Parathyroid adenoma (tissue), 2 donors: Measurements from ENCODE around the gene ARL8A.
"Not testable (repeated sequence)": the region's sequence is repeated elsewhere in the genome, so short reads cannot be mapped to it uniquely, and the experiment has no call there.

ENCODE experiments used
- H2AFZ ChIP-seq: fragments of 300-600 bp; sonication (generic); one replicate; pipeline ENCODE4 v1.7.0; 2017; ENCODE audit warnings: antibody characterized with exemption, mild to moderate bottlenecking
- H3K27ac ChIP-seq: fragments of 300-600 bp; sonication (generic); one replicate; pipeline ENCODE4 v1.7.0; 2017
- H3K27me3 ChIP-seq: fragments of 300-600 bp; sonication (generic); one replicate; pipeline ENCODE4 v1.7.0; 2017; ENCODE audit warnings: low read length; ENCODE audit not compliant: control insufficient read depth, insufficient read depth
- H3K36me3 ChIP-seq: fragments of 300-600 bp; sonication (generic); one replicate; pipeline ENCODE4 v1.7.0; 2017; ENCODE audit warnings: low read length; ENCODE audit not compliant: control insufficient read depth, insufficient read depth
- H3K4me1 ChIP-seq: fragments of 300-600 bp; sonication (generic); one replicate; pipeline ENCODE4 v1.7.0; 2017; ENCODE audit warnings: control low read depth
- H3K4me2 ChIP-seq: fragments of 300-600 bp; sonication (generic); one replicate; pipeline ENCODE4 v1.7.0; 2017; ENCODE audit warnings: low read length
- H3K4me3 ChIP-seq: fragments of 300-600 bp; sonication (generic); one replicate; pipeline ENCODE4 v1.7.0; 2017; ENCODE audit warnings: low read depth, low read length
- H3K79me2 ChIP-seq: fragments of 300-600 bp; sonication (generic); one replicate; pipeline ENCODE4 v1.7.0; 2017; ENCODE audit warnings: control low read depth
- H3K9ac ChIP-seq: fragments of 300-600 bp; sonication (generic); one replicate; pipeline ENCODE4 v1.7.0; 2017; ENCODE audit warnings: mild to moderate bottlenecking
- H3K9me3 ChIP-seq: fragments of 300-600 bp; sonication (generic); one replicate; pipeline ENCODE4 v1.7.0; 2017; ENCODE audit warnings: low read length; ENCODE audit not compliant: control insufficient read depth
- CTCF ChIP-seq: fragments of 300-600 bp; sonication (generic); IDR thresholded peaks from one replicate; pipeline ENCODE4 v1.7.0; 2017; ENCODE audit warnings: antibody characterized with exemption, mild to moderate bottlenecking
- donor health status: primary hyperparathyroidism.

Gene ARL8A

GRCh38 chr1:202186327-202186726, 41.8 kb upstream of the ARL8A start:
- Histone ChIP-seq H3K4me3 (no peak overlapping the region), H3K27me3 (no peaks in the 10 kb centered on the region), H3K4me1 (no peaks in the 10 kb centered on the region), H3K36me3 (no peaks in the 10 kb centered on the region), H3K79me2 (no peaks in the 10 kb centered on the region), H3K4me2 (no peak overlapping the region), H2AFZ (no peak overlapping the region), H3K27ac (no peak overlapping the region), H3K9ac (no peak overlapping the region), H3K9me3 (no peaks in the 10 kb centered on the region)
- TF ChIP-seq CTCF: no peak

GRCh38 chr1:202184750-202185460, 40.4 kb upstream of the ARL8A start:
- H3K4me1 ChIP-seq: no peaks in the 10 kb centered on the region
- no peak overlapping the region for H3K9ac ChIP-seq
- TF ChIP-seq CTCF: peak; percentile 62
- no peak overlapping the region for H3K4me2 ChIP-seq
- H3K4me3 ChIP-seq: no peak overlapping the region
- H3K79me2 ChIP-seq: no peaks in the 10 kb centered on the region
- H3K27me3 ChIP-seq: no peaks in the 10 kb centered on the region
- H2AFZ ChIP-seq: no peak overlapping the region
- H3K9me3 ChIP-seq: no peaks in the 10 kb centered on the region
- no peak overlapping the region for H3K27ac ChIP-seq
- no peaks in the 10 kb centered on the region for H3K36me3 ChIP-seq

- H3K9ac ChIP-seq: no peak overlapping the region
- H3K27ac ChIP-seq: no peak overlapping the region
- no peak overlapping the region for H3K4me2 ChIP-seq
- H3K4me1 ChIP-seq: no peaks in the 10 kb centered on the region
- no peaks in the 10 kb centered on the region for H3K27me3 ChIP-seq
- TF ChIP-seq CTCF: no peak
- H3K79me2 ChIP-seq: no peaks in the 10 kb centered on the region
- no peaks in the 10 kb centered on the region for H3K9me3 ChIP-seq
- H2AFZ ChIP-seq: no peak overlapping the region
- H3K4me3 ChIP-seq: no peak overlapping the region
- no peaks in the 10 kb centered on the region for H3K36me3 ChIP-seq
Measured at GRCh38 chr1:202182040-202182877, 37.7 kb upstream of the ARL8A start.

DNA sequence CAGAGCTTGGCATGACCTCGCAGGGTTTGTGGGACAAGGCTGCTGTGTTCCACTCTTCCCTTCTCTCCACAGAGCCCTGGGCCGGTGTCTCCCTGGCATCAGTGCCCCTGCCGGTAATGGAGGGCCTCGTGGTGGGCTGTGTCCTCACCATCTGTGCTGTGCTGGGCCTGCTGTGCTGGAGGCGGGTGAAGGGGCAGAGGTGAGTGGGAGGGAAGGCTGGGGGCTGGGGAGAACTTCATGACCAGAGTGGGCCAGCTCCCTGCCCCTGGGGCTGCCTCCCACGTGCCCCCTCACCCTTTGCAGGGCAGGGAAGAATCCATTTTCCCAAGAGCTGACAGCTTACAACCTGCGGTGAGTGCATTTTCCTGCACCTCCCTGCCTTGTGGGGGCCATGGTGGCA, 37.0 kb upstream of the ARL8A start:
- Histone ChIP-seq H3K9ac (no peak overlapping the region), H2AFZ (no peak overlapping the region), H3K9me3 (no peaks in the 10 kb centered on the region), H3K79me2 (no peaks in the 10 kb centered on the region), H3K4me1 (no peaks in the 10 kb centered on the region), H3K36me3 (no peaks in the 10 kb centered on the region), H3K4me2 (no peak overlapping the region), H3K27ac (no peak overlapping the region), H3K27me3 (no peaks in the 10 kb centered on the region), H3K4me3 (no peak overlapping the region)
- no peak for TF ChIP-seq CTCF

DNA sequence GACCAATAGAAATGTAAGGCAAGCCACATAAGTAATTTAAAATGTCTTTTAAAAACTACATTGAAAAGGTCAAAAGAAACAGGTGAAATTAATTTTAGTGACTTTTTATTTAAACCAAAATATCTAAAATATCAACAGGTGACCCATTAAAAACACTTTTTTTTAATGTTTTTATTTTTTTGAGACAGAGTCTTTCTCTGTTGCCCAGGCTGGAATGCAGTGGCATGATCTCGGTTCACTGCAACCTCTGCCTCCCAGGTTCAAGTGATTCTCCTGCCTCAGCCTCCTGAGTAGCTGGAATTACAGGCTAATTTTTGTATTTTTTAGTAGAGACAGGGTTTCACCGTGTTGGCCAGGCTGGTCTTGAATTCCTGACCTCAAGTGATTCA, 36.2 kb upstream of the ARL8A start:
- not testable (repeated sequence) for H3K9ac ChIP-seq, H3K27ac ChIP-seq, H3K36me3 ChIP-seq, H3K4me2 ChIP-seq, H2AFZ ChIP-seq, H3K27me3 ChIP-seq, H3K9me3 ChIP-seq, H3K4me3 ChIP-seq, H3K79me2 ChIP-seq, H3K4me1 ChIP-seq
